ENCODE measurements around the gene TRAF3.

Gene TRAF3

DNA sequence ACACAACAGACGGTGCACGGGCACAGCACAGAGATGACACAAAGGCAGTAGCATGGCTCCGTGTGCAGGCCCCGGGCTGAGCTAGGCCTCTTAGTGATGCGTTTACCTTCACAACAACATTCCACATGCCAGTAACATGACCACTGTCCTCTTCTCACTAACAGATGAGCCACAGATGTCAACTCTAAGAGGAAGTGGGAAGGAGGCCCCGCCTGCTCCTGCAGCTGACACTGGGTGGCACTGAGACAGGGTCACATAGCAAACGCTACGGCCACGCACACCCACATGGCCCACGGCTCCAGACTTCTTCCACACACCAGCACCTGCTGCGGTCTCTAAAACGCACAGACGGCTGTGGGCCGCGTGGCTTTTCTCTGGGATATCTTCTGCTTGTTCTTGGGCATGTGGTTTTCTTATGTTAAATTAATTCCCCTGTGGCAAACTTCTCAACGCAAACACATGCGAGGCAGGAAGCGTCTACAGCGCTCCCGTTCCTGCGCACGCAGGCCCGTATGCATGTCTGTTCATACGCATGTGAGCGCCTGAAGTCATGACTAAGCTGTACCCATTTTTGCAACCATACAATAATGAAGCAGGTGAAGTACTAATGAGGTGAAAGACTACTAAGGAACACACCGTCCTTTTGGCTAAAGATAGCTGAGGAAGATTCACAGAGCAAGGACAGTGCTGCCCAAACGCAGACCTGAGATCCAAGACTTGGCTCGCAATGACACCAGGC, 172.0 kb downstream of the TRAF3 start:
- no peaks in the 10 kb centered on the region for H3K36me3 ChIP-seq (ENCODE audit: low read length)
- H3K4me2 ChIP-seq (ENCODE audit: low read depth, low read length, poor library complexity, severe bottlenecking), result peak overlapping the region; percentile 26
- H3K9ac ChIP-seq (ENCODE audit: low read length), result no peak overlapping the region
- H3K4me3 ChIP-seq (ENCODE audit: insufficient read depth, low read length, poor library complexity, severe bottlenecking), result no peak overlapping the region
- TF ChIP-seq, protein P1, sequence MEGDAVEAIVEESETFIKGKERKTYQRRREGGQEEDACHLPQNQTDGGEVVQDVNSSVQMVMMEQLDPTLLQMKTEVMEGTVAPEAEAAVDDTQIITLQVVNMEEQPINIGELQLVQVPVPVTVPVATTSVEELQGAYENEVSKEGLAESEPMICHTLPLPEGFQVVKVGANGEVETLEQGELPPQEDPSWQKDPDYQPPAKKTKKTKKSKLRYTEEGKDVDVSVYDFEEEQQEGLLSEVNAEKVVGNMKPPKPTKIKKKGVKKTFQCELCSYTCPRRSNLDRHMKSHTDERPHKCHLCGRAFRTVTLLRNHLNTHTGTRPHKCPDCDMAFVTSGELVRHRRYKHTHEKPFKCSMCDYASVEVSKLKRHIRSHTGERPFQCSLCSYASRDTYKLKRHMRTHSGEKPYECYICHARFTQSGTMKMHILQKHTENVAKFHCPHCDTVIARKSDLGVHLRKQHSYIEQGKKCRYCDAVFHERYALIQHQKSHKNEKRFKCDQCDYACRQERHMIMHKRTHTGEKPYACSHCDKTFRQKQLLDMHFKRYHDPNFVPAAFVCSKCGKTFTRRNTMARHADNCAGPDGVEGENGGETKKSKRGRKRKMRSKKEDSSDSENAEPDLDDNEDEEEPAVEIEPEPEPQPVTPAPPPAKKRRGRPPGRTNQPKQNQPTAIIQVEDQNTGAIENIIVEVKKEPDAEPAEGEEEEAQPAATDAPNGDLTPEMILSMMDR (IDR thresholded peaks at IDR 0.05; ENCODE audit: insufficient read depth, low read length, poor library complexity, severe bottlenecking), result no peak
- no peak for TF ChIP-seq EZH2phosphoT487 (conservative IDR thresholded peaks at IDR 0.05; ENCODE audit: low read length)
- no peaks in the 10 kb centered on the region for H3K27me3 ChIP-seq (ENCODE audit: low read length)
- peak overlapping the region; percentile 61 for H3K27ac ChIP-seq (ENCODE audit: low read depth, low read length)
- 0 out of 2 replicates have a peak, but pooled peaks cover 4% of the 10 kb centered on the region for H3F3A ChIP-seq (ENCODE audit: insufficient read depth)
- H4K20me1 ChIP-seq (ENCODE audit: low read depth, low read length), result no peaks in the 10 kb centered on the region
- no peaks in the 10 kb centered on the region for H3K9me2 ChIP-seq (replicated peaks; ENCODE audit: insufficient read depth, low read length)
- H3K9me3 ChIP-seq (ENCODE audit: insufficient read depth, low read length), result no peaks in the 10 kb centered on the region
- H2AFZ ChIP-seq (ENCODE audit: low read depth, low read length, severe bottlenecking), result peak overlapping the region; percentile 15
- H3K79me2 ChIP-seq (ENCODE audit: insufficient read depth, low read length), result no peaks in the 10 kb centered on the region

DNA sequence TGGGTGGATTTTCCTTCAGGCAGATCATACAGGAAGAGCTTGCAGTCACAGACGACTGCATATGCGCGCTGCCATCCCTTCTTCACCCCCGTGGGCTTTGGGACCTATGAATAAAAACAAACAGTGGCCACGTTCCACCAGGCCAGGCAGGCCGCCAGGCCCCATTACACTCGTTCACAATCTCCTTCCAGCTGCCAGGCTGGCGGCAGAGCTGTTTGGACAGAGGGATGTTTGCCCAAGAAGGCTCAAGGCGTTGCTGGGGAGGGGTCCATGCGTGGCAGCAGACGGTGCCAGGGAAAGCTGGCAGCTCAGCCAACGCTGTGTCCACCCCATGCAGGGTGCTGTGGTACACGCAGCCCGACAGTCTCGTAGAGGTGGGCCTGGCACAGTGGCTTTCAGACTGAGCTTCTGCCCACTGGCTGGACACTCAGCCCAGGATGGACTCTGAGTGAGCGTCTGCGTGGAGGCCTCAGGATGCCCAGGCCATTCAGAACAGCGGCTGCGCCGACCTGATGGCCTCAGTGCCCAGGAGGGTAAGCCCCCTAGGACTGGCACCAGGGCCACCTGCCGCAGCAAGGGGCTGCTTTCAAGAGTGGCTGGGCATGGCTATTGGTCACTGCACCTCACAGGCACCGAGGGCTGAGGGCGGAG, 172.7 kb downstream of the TRAF3 start:
- H4K20me1 ChIP-seq (ENCODE audit: low read depth, low read length), result no peaks in the 10 kb centered on the region
- no peak for TF ChIP-seq EZH2phosphoT487 (conservative IDR thresholded peaks at IDR 0.05; ENCODE audit: low read length)
- TF ChIP-seq, protein P1 (IDR thresholded peaks at IDR 0.05; ENCODE audit: insufficient read depth, low read length, poor library complexity, severe bottlenecking), result no peak
- H3K27ac ChIP-seq (ENCODE audit: low read depth, low read length), result peak overlapping the region; percentile 61
- H2AFZ ChIP-seq (ENCODE audit: low read depth, low read length, severe bottlenecking), result no peak overlapping the region
- H3K4me3 ChIP-seq (ENCODE audit: insufficient read depth, low read length, poor library complexity, severe bottlenecking), result no peak overlapping the region
- no peaks in the 10 kb centered on the region for H3K36me3 ChIP-seq (ENCODE audit: low read length)
- H3K9me3 ChIP-seq (ENCODE audit: insufficient read depth, low read length), result no peaks in the 10 kb centered on the region
- no peaks in the 10 kb centered on the region for H3K9me2 ChIP-seq (replicated peaks; ENCODE audit: insufficient read depth, low read length)
- no peak overlapping the region for H3K9ac ChIP-seq (ENCODE audit: low read length)
- H3F3A ChIP-seq (ENCODE audit: insufficient read depth), result 0 out of 2 replicates have a peak, but pooled peaks cover 4% of the 10 kb centered on the region
- H3K4me2 ChIP-seq (ENCODE audit: low read depth, low read length, poor library complexity, severe bottlenecking), result peak overlapping the region; percentile 26
- H3K27me3 ChIP-seq (ENCODE audit: low read length), result no peaks in the 10 kb centered on the region
- H3K79me2 ChIP-seq (ENCODE audit: insufficient read depth, low read length), result no peaks in the 10 kb centered on the region

DNA sequence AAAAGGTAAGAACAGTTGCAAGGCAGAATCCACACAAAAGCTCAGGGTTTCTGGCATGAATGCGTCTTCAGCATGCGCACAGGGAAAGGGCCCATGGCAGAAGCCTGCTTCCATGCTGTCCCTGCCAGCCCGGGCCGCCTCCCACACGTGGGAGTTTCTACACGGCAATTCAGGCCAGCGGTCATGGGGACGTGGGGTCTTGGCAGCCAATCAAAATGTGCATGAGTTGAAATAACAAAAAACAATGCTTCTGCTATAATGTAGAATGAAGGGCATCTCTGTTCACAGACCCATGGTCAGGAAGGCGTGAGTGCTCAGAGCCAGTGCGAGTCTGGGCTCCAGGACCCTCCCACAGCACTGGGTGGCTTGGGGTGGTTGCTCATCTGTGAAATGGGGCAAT, 173.8 kb downstream of the TRAF3 start:
- no peak overlapping the region for H2AFZ ChIP-seq (ENCODE audit: low read depth, low read length, severe bottlenecking)
- no peaks in the 10 kb centered on the region for H3K36me3 ChIP-seq (ENCODE audit: low read length)
- H3K9me3 ChIP-seq (ENCODE audit: insufficient read depth, low read length), result no peaks in the 10 kb centered on the region
- H3K27ac ChIP-seq (ENCODE audit: low read depth, low read length), result no peak overlapping the region
- no peaks in the 10 kb centered on the region for H3K9me2 ChIP-seq (replicated peaks; ENCODE audit: insufficient read depth, low read length)
- no peaks in the 10 kb centered on the region for H4K20me1 ChIP-seq (ENCODE audit: low read depth, low read length)
- no peaks in the 10 kb centered on the region for H3K79me2 ChIP-seq (ENCODE audit: insufficient read depth, low read length)
- 0 out of 2 replicates have a peak, but pooled peaks cover 4% of the 10 kb centered on the region for H3F3A ChIP-seq (ENCODE audit: insufficient read depth)
- H3K9ac ChIP-seq (ENCODE audit: low read length), result no peak overlapping the region
- no peak overlapping the region for H3K4me3 ChIP-seq (ENCODE audit: insufficient read depth, low read length, poor library complexity, severe bottlenecking)
- H3K4me2 ChIP-seq (ENCODE audit: low read depth, low read length, poor library complexity, severe bottlenecking), result no peak overlapping the region
- H3K27me3 ChIP-seq (ENCODE audit: low read length), result no peaks in the 10 kb centered on the region
- TF ChIP-seq EZH2phosphoT487 (conservative IDR thresholded peaks at IDR 0.05; ENCODE audit: low read length), result no peak
- TF ChIP-seq, protein P1 (IDR thresholded peaks at IDR 0.05; ENCODE audit: insufficient read depth, low read length, poor library complexity, severe bottlenecking), result no peak
